Panc1 (cell line): ENCODE data around the gene PKIB. TPM values are rescaled to one million over a fixed set of nuclear protein-coding genes. Genes with fewer than 3 reads are reported as not detected.
"Not testable (repeated sequence)": the region's sequence is repeated elsewhere in the genome, so short reads cannot be mapped to it uniquely, and the experiment has no call there.

Source experiments
- ATAC-seq: fragments of 200-7000 bp; cut with Tn5 transposase; 2 replicates; pipeline ENCODE4 v1.9.1; 2020; ENCODE audit warnings: mild to moderate bottlenecking, moderate library complexity
- BruUV-seq: library from RNA; stranded (reverse); fragments of 400-500 nt; replicated peaks from 2 replicates; lab custom pipeline; 2021; lab: Mats Ljungman, UMichigan
- CTCF ChIA-PET: fragments of 300-600 bp; sonication (Branson Sonifier 250); formaldehyde crosslinking; loops from one replicate; lab custom pipeline; 2022; ENCODE audit warnings: antibody characterized with exemption; lab: Charles Lee
- POLR2A ChIA-PET: fragments of 300-600 bp; sonication (Branson Sonifier 250); formaldehyde crosslinking; loops from one replicate; lab custom pipeline; 2022; ENCODE audit warnings: antibody characterized with exemption; lab: Charles Lee
- DNase-seq: peaks from one replicate; pipeline ENCODE4 v3.0.0-alpha.2; 2010; ENCODE audit warnings: low read depth, low spot score
- H3K27ac ChIP-seq: 2 replicates; pipeline ENCODE4 v1.5.1; 2011; ENCODE audit warnings: mild to moderate bottlenecking, low read length, inconsistent platforms
- H3K27me3 ChIP-seq: fragments of 200-500 bp; sonication (Bioruptor generic); 2 replicates; pipeline ENCODE4 v1.6.0; 2014; ENCODE audit warnings: low read length, inconsistent platforms; ENCODE audit not compliant: control insufficient read depth, insufficient read depth
- H3K36me3 ChIP-seq: fragments of 200-500 bp; sonication (Bioruptor generic); 2 replicates; pipeline ENCODE4 v1.5.1; 2014; ENCODE audit warnings: inconsistent platforms, mild to moderate bottlenecking, low read length, moderate library complexity; ENCODE audit not compliant: control insufficient read depth, insufficient read depth
- H3K4me1 ChIP-seq: 2 replicates; pipeline ENCODE4 v1.5.1; 2011; ENCODE audit warnings: inconsistent platforms, mild to moderate bottlenecking, low read length, moderate library complexity; ENCODE audit not compliant: control insufficient read depth, insufficient read depth
- H3K4me3 ChIP-seq, 2 experiments: 2 replicates each; pipeline ENCODE4 v1.5.1; 2011 to 2012; ENCODE audit warnings: low read depth in 2 of 2, low read length in 2 of 2, mild to moderate bottlenecking in 2 of 2, inconsistent platforms in 1 of 2, moderate library complexity in 1 of 2
- H3K9me3 ChIP-seq: fragments of 200-500 bp; sonication (Bioruptor generic); 2 replicates; pipeline ENCODE4 v1.5.1; 2014; ENCODE audit warnings: low read depth, mild to moderate bottlenecking, inconsistent platforms, low read length, moderate library complexity; ENCODE audit not compliant: control insufficient read depth, insufficient read depth
- CTCF ChIP-seq: fragments of 450-650 bp; IDR thresholded peaks from 2 replicates; pipeline ENCODE4 v1.5.1; 2017; ENCODE audit warnings: mild to moderate bottlenecking
- POLR2AphosphoS5 ChIP-seq: IDR thresholded peaks from 2 replicates; pipeline ENCODE4 v1.6.1; 2012; ENCODE audit warnings: mild to moderate bottlenecking, low read depth, low read length, moderate library complexity
- SIN3A ChIP-seq: IDR thresholded peaks from 2 replicates; pipeline ENCODE4 v1.6.1; 2012; ENCODE audit warnings: low read depth, mild to moderate bottlenecking, low read length, moderate library complexity, borderline replicate concordance; ENCODE audit not compliant: insufficient read depth
- TCF7L2 ChIP-seq: IDR thresholded peaks from 2 replicates; pipeline ENCODE4 v1.6.1; 2011; ENCODE audit warnings: mild to moderate bottlenecking, low read depth, low read length, inconsistent platforms
- in situ Hi-C: cut with HindIII; loops from 2 replicates; pipeline ENCODE4 v1.10.0; 2016; ENCODE audit warnings: low sequenced_read_pairs, low pct_unique_long_range_greater_than_20kb
- intact Hi-C: fragments of 100-400 bp; cut with micrococcal nuclease; formaldehyde crosslinking; loops from one replicate; pipeline ENCODE4 v1.10.0; 2022; ENCODE audit not compliant: unreplicated experiment
- total RNA-seq: library from RNA; stranded (reverse); gene quantifications from one replicate; pipeline ENCODE4 v1.2.1, GENCODE V29; 2021; ENCODE audit not compliant: unreplicated experiment
- TF ChIP-seq, protein P1 (sequence below), 2 experiments: IDR thresholded peaks; 2 replicates each; pipeline ENCODE4 v1.6.1; 2011 to 2012; ENCODE audit warnings: low read depth in 2 of 2, control low read depth in 1 of 2, low read length in 1 of 2, mild to moderate bottlenecking in 1 of 2, moderate library complexity in 1 of 2; ENCODE audit not compliant: insufficient read depth in 1 of 2

PKIB gene
- total RNA-seq, 1 experiment from 2014 or later, result 1.1 TPM

DNA sequence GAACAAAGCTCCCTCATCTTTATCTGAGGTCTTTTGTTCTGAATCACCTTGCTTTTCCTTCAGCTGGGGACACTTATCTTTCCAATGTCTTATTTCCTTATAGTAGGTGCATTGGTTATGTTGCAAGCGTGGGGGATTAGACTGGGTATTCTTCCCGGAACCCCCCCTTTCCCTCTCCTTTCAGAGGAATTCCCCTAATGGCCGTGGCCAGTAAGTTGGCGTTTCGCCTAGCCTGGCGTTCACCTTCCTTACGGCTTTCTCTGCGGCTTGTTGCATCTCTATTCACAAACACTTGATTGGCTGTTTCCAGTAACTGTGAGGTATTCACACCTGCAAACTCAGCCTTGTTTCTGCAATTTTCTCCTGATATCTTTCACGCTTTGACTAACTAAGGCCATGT is 136.5 kb downstream of the PKIB start:
- no TSS peak for BruUV-seq
- TF ChIP-seq, protein P1, sequence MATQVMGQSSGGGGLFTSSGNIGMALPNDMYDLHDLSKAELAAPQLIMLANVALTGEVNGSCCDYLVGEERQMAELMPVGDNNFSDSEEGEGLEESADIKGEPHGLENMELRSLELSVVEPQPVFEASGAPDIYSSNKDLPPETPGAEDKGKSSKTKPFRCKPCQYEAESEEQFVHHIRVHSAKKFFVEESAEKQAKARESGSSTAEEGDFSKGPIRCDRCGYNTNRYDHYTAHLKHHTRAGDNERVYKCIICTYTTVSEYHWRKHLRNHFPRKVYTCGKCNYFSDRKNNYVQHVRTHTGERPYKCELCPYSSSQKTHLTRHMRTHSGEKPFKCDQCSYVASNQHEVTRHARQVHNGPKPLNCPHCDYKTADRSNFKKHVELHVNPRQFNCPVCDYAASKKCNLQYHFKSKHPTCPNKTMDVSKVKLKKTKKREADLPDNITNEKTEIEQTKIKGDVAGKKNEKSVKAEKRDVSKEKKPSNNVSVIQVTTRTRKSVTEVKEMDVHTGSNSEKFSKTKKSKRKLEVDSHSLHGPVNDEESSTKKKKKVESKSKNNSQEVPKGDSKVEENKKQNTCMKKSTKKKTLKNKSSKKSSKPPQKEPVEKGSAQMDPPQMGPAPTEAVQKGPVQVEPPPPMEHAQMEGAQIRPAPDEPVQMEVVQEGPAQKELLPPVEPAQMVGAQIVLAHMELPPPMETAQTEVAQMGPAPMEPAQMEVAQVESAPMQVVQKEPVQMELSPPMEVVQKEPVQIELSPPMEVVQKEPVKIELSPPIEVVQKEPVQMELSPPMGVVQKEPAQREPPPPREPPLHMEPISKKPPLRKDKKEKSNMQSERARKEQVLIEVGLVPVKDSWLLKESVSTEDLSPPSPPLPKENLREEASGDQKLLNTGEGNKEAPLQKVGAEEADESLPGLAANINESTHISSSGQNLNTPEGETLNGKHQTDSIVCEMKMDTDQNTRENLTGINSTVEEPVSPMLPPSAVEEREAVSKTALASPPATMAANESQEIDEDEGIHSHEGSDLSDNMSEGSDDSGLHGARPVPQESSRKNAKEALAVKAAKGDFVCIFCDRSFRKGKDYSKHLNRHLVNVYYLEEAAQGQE (IDR thresholded peaks at IDR 0.05; ENCODE audit: insufficient read depth in 1 of 2, low read depth in 2 of 2, low read length in 1 of 2), result no peak
- no peak for TF ChIP-seq SIN3A
- Histone ChIP-seq H3K36me3 (no peaks in the 10 kb centered on the region), H3K4me1 (no peaks in the 10 kb centered on the region), H3K9me3 (no peaks in the 10 kb centered on the region), H3K27me3 (no peaks in the 10 kb centered on the region), H3K27ac (no peak overlapping the region), H3K4me3 (no peak overlapping the region)
- in situ Hi-C loops (no loop called here), intact Hi-C loops (no loop called here)
- DNase-seq (no peak), ATAC-seq (no peak)
- ChIA-PET CTCF (no interaction called here), POLR2A (no interaction called here)

DNA sequence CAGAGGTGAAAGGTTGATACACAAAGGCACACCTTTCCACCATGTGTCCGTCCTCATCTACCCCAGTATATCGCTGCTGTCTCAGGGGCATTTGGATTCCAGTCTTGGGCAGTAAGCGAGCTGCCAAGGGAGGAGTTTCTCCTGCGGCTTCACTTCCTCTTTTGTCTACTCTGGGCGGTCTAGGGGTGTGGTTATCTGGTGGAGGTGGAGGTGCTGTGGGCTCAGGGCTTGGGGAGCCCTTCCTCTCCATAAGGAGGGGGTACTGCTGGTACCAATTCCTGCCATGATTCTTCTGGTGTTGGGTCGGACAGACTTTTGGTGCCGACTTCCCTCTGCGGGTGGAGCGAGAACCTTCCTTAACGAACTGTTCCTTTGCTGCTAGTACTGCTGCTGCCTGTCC is 137.4 kb downstream of the PKIB start:
- Histone ChIP-seq H3K36me3 (no peaks in the 10 kb centered on the region), H3K4me1 (no peaks in the 10 kb centered on the region), H3K9me3 (no peaks in the 10 kb centered on the region), H3K27me3 (no peaks in the 10 kb centered on the region), H3K27ac (no peak overlapping the region), H3K4me3 (no peak overlapping the region)
- intact Hi-C loops, result no loop called here
- ChIA-PET POLR2A (no interaction called here), CTCF (no interaction called here)
- no peak for ATAC-seq
- DNase-seq, result no peak
- in situ Hi-C loops, result no loop called here
- TF ChIP-seq CTCF (no peak), TCF7L2 (no peak), POLR2AphosphoS5 (no peak), SIN3A (no peak)
- TF ChIP-seq, protein P1 (IDR thresholded peaks at IDR 0.05; ENCODE audit: insufficient read depth in 1 of 2, low read depth in 2 of 2, low read length in 1 of 2), result no peak
- no TSS peak for BruUV-seq

GRCh38 chr6:122748945-122749344 is 138.7 kb downstream of the PKIB start:
- H3K4me3 ChIP-seq, intact Hi-C loops, POLR2A ChIA-PET, in situ Hi-C loops, BruUV-seq, H3K27me3 ChIP-seq, H3K9me3 ChIP-seq, H3K36me3 ChIP-seq, CTCF ChIA-PET, H3K27ac ChIP-seq, DNase-seq, H3K4me1 ChIP-seq, ATAC-seq: not testable (repeated sequence)
